Stimulated activated CD8-positive, alpha-beta memory T cell treated with anti-CD3 and anti-CD28 coated beads, Interleukin-2, amount 100 ng/mL, for 48 hours (primary cell): ENCODE data around the gene SHLD2.
"Not testable (repeated sequence)": the region's sequence is repeated elsewhere in the genome, so short reads cannot be mapped to it uniquely, and the experiment has no call there.

Source experiments
- DNase-seq, 2 donors: peaks; one replicate each; pipeline ENCODE4 v3.0.0-alpha.2; 2020; ENCODE audit warnings: low read depth in 2 of 2

The SHLD2 gene

GRCh38 chr10:87145598-87145997 lies 50.6 kb downstream of the SHLD2 start:
- not testable (repeated sequence) for DNase-seq

GRCh38 chr10:87149020-87149609 lies 54.1 kb downstream of the SHLD2 start:
- not testable (repeated sequence) for DNase-seq

GRCh38 chr10:87151516-87151915 lies 56.5 kb downstream of the SHLD2 start:
- DNase-seq: not testable (repeated sequence)

DNA sequence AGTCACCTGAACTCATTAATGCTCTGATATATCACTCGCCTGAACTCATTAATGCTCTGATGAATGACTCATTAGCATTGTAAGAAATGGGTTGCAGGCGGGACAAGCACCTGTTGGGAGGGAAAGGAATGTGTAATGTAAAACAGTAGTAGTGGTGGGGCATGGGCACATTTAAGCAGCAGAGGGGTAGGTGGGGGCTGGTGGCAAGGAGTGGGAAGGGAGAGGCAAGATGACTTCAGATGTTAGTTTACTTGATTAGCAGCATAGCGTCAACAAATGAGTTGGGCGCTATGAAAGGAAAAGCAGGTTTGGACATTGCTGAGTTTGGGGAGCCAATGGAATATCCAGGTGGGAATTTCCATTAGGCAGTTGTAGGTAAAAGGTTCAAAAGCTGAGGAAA lies 61.8 kb downstream of the SHLD2 start:
- not testable (repeated sequence) for DNase-seq

GRCh38 chr10:87157821-87158220 lies 62.8 kb downstream of the SHLD2 start:
- DNase-seq: not testable (repeated sequence)

- not testable (repeated sequence) for DNase-seq
Observed at GRCh38 chr10:87162703-87163293, 67.8 kb downstream of the SHLD2 start.

DNA sequence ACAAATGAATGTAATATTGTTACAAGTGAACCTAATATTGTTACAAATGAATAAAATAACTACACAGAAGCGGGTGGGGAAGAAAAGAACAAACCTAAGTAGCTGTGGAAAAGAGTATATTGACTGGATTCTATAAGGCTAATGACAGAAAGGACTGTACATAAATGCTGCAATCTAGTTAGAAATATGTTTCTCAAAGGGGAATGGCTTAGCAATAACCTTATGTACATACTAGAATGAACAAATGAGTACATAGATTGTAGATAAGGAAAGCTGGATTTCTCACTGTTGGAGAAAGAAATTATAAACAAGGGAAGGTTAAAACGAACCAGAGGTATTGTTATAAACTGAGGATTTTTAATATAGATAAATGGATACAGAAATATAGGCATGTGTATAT lies 68.4 kb downstream of the SHLD2 start:
- DNase-seq: not testable (repeated sequence)

- not testable (repeated sequence) for DNase-seq
Observed at GRCh38 chr10:87169857-87170256, 74.9 kb downstream of the SHLD2 start.

DNA sequence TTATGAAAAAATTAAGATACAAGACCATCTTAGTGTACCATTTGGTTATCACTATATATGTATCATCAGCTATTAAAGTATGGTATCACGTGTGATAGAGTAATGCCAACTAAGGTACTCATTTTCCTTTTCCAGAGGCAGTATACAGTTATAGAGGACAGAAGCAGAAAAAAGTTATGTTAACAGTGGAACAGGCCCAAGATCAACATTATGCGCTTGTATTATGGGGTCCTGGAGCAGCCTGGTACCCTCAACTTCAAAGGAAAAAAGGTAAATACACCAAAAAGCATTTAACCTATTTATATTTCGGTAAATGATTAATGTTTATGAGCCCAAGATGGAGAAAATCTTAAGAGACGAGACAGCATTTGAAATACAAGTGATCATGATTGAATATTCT lies 75.7 kb downstream of the SHLD2 start:
- DNase-seq: not testable (repeated sequence)

DNA sequence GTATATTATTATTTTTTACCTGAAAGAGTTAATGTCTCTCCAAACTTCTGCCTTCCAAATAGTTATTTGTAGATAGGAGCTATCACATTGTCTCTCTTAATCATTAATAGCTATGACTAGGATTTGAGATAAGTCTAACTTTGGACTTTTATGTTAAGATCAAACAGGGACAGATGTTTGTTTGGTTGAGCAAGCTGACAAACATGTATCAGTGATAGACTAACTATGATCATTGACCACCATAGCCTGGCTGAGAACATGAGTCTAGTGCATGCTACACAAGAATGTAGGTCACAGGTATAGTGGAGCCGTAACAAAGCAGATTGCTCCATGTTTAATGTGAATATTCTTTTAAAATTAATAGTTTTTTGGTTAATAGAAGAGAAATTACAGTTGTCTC lies 76.7 kb downstream of the SHLD2 start:
- not testable (repeated sequence) for DNase-seq

- DNase-seq: not testable (repeated sequence)
Observed at GRCh38 chr10:87172178-87172577, 77.2 kb downstream of the SHLD2 start.

- DNase-seq: not testable (repeated sequence)
Observed at GRCh38 chr10:87177587-87177986, 82.6 kb downstream of the SHLD2 start.

DNA sequence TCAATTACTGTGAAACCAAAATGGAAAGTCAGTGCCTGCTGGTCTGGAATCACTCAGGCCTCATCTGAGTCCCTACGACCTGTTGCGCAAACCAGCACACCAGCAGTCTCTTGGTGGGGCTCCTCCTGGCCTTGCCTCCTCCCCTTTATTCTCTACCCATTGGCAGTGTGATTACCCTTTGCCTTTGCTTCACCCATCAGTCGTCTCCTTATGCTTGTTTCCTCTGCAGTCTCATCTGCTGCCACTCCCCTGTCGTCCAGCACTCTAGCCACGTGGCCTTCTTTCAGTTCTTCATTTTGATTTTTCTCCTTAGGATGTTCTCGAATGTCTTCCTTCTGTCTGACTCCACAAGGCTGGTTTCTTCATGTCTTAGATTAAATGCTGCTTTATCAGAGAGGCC lies 89.4 kb downstream of the SHLD2 start:
- DNase-seq: not testable (repeated sequence)

GRCh38 chr10:87186016-87186415 lies 91.0 kb downstream of the SHLD2 start:
- DNase-seq: not testable (repeated sequence)

GRCh38 chr10:87187573-87187972 lies 92.6 kb downstream of the SHLD2 start:
- DNase-seq: not testable (repeated sequence)

GRCh38 chr10:87191841-87192240 lies 96.8 kb downstream of the SHLD2 start:
- not testable (repeated sequence) for DNase-seq

GRCh38 chr10:87200924-87201323 lies 105.9 kb downstream of the SHLD2 start:
- DNase-seq: not testable (repeated sequence)

DNA sequence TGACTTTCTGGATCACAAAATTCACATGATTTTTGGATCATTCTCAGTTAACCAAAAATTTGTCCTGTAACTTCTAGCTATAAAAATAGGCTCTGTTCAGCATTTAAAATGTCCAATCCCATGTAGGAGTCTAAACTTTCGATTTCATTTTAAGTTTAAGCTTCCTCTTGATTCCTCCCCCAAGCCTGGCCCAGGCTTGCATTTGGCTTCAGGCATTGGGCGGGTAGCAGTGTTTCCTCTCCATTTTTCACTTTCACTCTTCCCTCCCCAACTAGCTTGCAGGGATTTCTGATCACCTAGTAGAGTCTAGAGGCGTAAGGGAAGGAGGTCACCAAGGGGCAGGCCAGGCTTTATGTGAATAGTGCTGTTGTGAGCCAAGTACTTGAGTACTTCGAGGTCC lies 109.8 kb downstream of the SHLD2 start:
- DNase-seq: not testable (repeated sequence)

DNA sequence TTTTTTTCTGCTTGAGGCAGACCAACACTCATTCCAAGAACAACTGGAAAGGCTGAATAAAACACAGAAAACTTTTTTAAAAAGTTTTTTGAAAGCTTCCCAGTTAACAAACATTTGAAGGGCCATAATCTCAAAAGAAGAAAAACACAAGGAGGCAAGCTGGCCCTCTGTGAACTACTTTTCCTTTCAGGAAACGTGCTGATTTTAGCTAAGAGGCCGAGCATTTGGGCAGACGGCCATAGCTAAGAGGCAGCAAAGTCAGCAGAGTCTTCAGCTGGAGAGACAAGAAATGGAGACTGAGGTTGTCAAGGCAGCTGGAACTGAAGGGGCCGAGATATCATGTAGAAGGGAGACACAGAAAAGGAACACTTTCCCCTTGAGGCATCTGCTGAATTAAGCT lies 111.9 kb downstream of the SHLD2 start:
- DNase-seq: not testable (repeated sequence)

DNA sequence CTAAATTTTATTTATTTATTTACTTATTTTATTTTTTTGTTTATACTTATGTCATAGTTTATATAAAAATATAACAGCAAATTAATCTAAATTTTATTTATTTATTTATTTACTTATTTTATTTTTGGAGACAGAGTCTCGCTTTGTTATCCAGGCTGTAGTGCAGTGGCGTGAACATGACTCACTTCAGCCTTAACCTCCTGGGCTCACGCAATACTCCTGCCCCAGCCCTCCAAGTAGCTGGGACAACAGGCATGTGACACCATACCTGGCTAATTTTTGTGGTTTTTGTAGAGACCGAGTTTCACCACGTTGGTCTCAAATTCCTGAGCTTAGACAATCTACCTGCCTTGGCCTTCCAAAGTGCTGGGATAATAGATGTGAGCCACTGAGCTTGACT lies 115.3 kb downstream of the SHLD2 start:
- DNase-seq: not testable (repeated sequence)

- DNase-seq: not testable (repeated sequence)
Observed at GRCh38 chr10:87211848-87212247, 116.8 kb downstream of the SHLD2 start.

GRCh38 chr10:87213150-87213765 lies 118.3 kb downstream of the SHLD2 start:
- DNase-seq: not testable (repeated sequence)

DNA sequence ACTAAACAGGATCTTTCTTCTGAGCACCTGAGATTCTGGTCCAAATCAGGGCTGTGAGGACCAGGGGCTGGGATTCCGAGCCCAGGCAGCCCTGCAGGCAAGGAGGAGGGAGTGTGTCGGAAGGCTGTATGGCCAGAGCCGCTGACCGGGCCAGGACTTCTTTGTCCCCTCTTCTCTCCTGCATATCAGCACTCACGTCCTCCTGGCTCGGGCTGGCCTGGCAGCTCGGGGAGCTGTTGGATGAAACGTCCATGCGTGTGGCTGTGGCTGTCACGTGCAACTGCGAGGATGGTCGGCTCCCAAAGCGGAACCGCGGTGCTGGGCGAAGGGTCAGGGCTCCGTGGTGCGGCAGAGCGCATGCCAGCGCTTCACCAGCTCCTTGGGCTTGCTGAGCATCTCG lies 118.8 kb downstream of the SHLD2 start:
- DNase-seq: not testable (repeated sequence)
